GM12878 (cell line): ENCODE results near the gene MMEL1. TPM values are rescaled to one million over a fixed set of nuclear protein-coding genes. Genes with fewer than 3 reads are reported as not detected.

Source experiments
- ATAC-seq: fragments of 200-7000 bp; cut with Tn5 transposase; 3 replicates; pipeline ENCODE4 v1.9.1; 2020; ENCODE audit warnings: mild to moderate bottlenecking, moderate library complexity
- BruUV-seq: library from RNA; stranded (reverse); fragments of 400-500 nt; replicated peaks from 2 replicates; lab custom pipeline; 2021; lab: Mats Ljungman, UMichigan
- CTCF ChIA-PET: fragments of 300-600 bp; sonication (Branson Sonifier 250); formaldehyde crosslinking; extraction: SDS; loops from one replicate; lab custom pipeline; 2021; ENCODE audit warnings: inconsistent platforms; lab: Yijun Ruan, JAX
- POLR2A ChIA-PET: fragments of 350-600 bp; formaldehyde crosslinking; extraction: SDS; loops from one replicate; lab custom pipeline; 2021; ENCODE audit warnings: inconsistent platforms; lab: Charles Lee
- RAD21 ChIA-PET: fragments of 300-600 bp; sonication (Branson Sonifier 250); formaldehyde crosslinking; loops from one replicate; lab custom pipeline; 2023; ENCODE audit warnings: antibody characterized with exemption; ENCODE audit not compliant: unreplicated experiment; lab: Charles Lee
- SMC1A ChIA-PET: fragments of 300-600 bp; sonication (Branson Sonifier 250); formaldehyde crosslinking; loops from one replicate; lab custom pipeline; 2023; ENCODE audit not compliant: unreplicated experiment, uncharacterized antibody; lab: Charles Lee
- DNase-seq: peaks from one replicate; pipeline ENCODE4 v3.0.0-alpha.2; 2011; ENCODE audit warnings: low read depth, low spot score
- FAIRE-seq: peaks from 3 replicates; lab custom pipeline; 2011; peaks lifted over from hg19 to GRCh38; lab: Jason Lieb, UNC
- H2AFZ ChIP-seq: 2 replicates; pipeline ENCODE4 v1.6.0; 2011; ENCODE audit warnings: low read depth, low read length, control low read depth; ENCODE audit not compliant: control insufficient read depth
- H3K27ac ChIP-seq: 2 replicates; pipeline ENCODE4 v1.5.1; 2011; ENCODE audit warnings: control low read depth; ENCODE audit not compliant: control insufficient read depth, insufficient read depth
- H3K27me3 ChIP-seq, 2 experiments: replicated peaks in 1 of 2; 2 replicates each; pipeline versions ENCODE4 v1.6.0 to v1.6.1; 2011; ENCODE audit warnings: low read length in 1 of 2; ENCODE audit not compliant: control insufficient read depth in 2 of 2, insufficient read depth in 2 of 2
- H3K36me3 ChIP-seq, 2 experiments: 2 replicates each; pipeline ENCODE4 v1.5.1; 2011; ENCODE audit warnings: low read length in 1 of 2; ENCODE audit not compliant: control insufficient read depth in 2 of 2, insufficient read depth in 2 of 2
- H3K4me1 ChIP-seq: 2 replicates; pipeline ENCODE4 v1.6.1; 2011; ENCODE audit warnings: mild to moderate bottlenecking, low read length, moderate library complexity, mixed read lengths; ENCODE audit not compliant: control insufficient read depth, insufficient read depth
- H3K4me2 ChIP-seq: 2 replicates; pipeline ENCODE4 v1.6.0; 2011; ENCODE audit warnings: control low read depth; ENCODE audit not compliant: control insufficient read depth, insufficient read depth
- H3K4me3 ChIP-seq: fragments of 200-600 bp; sonication (generic); 2 replicates; pipeline ENCODE4 v1.5.1; 2016
- H3K79me2 ChIP-seq: 2 replicates; pipeline ENCODE4 v1.6.0; 2011; ENCODE audit warnings: low read length; ENCODE audit not compliant: control insufficient read depth, insufficient read depth
- H3K9ac ChIP-seq: 2 replicates; pipeline ENCODE4 v1.8.0; 2011; ENCODE audit warnings: low read length, control low read depth, mixed read lengths; ENCODE audit not compliant: control insufficient read depth, insufficient read depth
- H3K9me3 ChIP-seq: replicated peaks from 3 replicates; pipeline ENCODE4 v1.5.1; 2011; ENCODE audit warnings: mild to moderate bottlenecking, low read length; ENCODE audit not compliant: control insufficient read depth, insufficient read depth
- H4K20me1 ChIP-seq: 2 replicates; pipeline ENCODE4 v1.6.0; 2011; ENCODE audit not compliant: control insufficient read depth, insufficient read depth
- ATF7 ChIP-seq: fragments of 450-650 bp; IDR thresholded peaks from 2 replicates; pipeline ENCODE4 v1.6.1; 2016; ENCODE audit warnings: low read depth, mild to moderate bottlenecking
- EP300 ChIP-seq, 2 experiments: fragments of 150-350 bp in 1 of 2; IDR thresholded peaks; 2 replicates each; pipeline ENCODE4 v1.6.1; 2011 to 2012; ENCODE audit warnings: low read depth in 2 of 2, low read length in 2 of 2, borderline replicate concordance in 1 of 2, improper control_type of control experiment in 1 of 2, inconsistent platforms in 1 of 2; ENCODE audit not compliant: control insufficient read depth in 1 of 2
- HDAC2 ChIP-seq: fragments of 200-600 bp; sonication (generic); IDR thresholded peaks from 2 replicates; pipeline ENCODE4 v1.6.1; 2017
- KAT2A ChIP-seq: conservative IDR thresholded peaks from 2 replicates; pipeline ENCODE4 v1.6.1; 2011; ENCODE audit warnings: low read depth, low read length; ENCODE audit not compliant: control insufficient read depth
- KLF5 ChIP-seq: fragments of 450-650 bp; IDR thresholded peaks from 2 replicates; pipeline ENCODE4 v1.6.1; 2014; ENCODE audit warnings: mild to moderate bottlenecking; ENCODE audit not compliant: partially characterized antibody
- MYC ChIP-seq: IDR thresholded peaks from 2 replicates; pipeline ENCODE4 v1.6.1; 2011; ENCODE audit warnings: mild to moderate bottlenecking, low read length, moderate library complexity, inconsistent platforms; ENCODE audit not compliant: insufficient read depth, insufficient replicate concordance, insufficient read length, severe bottlenecking
- NFYB ChIP-seq: IDR thresholded peaks from 2 replicates; pipeline ENCODE4 v1.6.1; 2011; ENCODE audit warnings: low read depth, mild to moderate bottlenecking, low read length, improper control_type of control experiment, moderate library complexity; ENCODE audit not compliant: insufficient read depth
- RB1 ChIP-seq: fragments of 450-650 bp; formaldehyde crosslinking; IDR thresholded peaks from 2 replicates; pipeline ENCODE4 v1.6.1; 2017; ENCODE audit warnings: mild to moderate bottlenecking, borderline replicate concordance
- RELA ChIP-seq: fragments of 450-650 bp; IDR thresholded peaks from 2 replicates; pipeline ENCODE4 v1.8.0; 2014; ENCODE audit warnings: borderline replicate concordance; ENCODE audit not compliant: partially characterized antibody
- TCF12 ChIP-seq: IDR thresholded peaks from 2 replicates; pipeline ENCODE4 v1.6.1; 2011; ENCODE audit warnings: low read depth, mild to moderate bottlenecking, low read length
- USF2 ChIP-seq: IDR thresholded peaks from 2 replicates; pipeline ENCODE4 v1.6.1; 2011; ENCODE audit warnings: low read depth, low read length, improper control_type of control experiment, borderline replicate concordance
- ZNF207 ChIP-seq: fragments of 450-650 bp; IDR thresholded peaks from 2 replicates; pipeline ENCODE4 v1.6.1; 2014; ENCODE audit warnings: antibody characterized with exemption, mild to moderate bottlenecking, borderline replicate concordance
- ZNF217 ChIP-seq: fragments of 450-650 bp; IDR thresholded peaks from 2 replicates; pipeline ENCODE4 v1.6.1; 2017; ENCODE audit warnings: antibody characterized with exemption, mild to moderate bottlenecking
- ZZZ3 ChIP-seq: IDR thresholded peaks from 2 replicates; pipeline ENCODE4 v1.6.1; 2011; ENCODE audit warnings: low read depth; ENCODE audit not compliant: control insufficient read depth, insufficient read length
- WGBS: methylation state at CpG from one replicate; pipeline ENCODE4 v1.1.6; 2016; ENCODE audit warnings: low lambda C conversion rate; ENCODE audit not compliant: insufficient replicate concordance, insufficient coverage; ENCODE audit errors: missing lambda C conversion rate; 5-methylcytosine and 5-hydroxymethylcytosine counted together
- in situ Hi-C: fragments of 300-500 bp; cut with MboI; formaldehyde crosslinking; loops from 9 replicates; pipeline ENCODE4 v1.14.3; 2018; ENCODE audit warnings: mixed read lengths
- intact Hi-C: fragments of 100-400 bp; cut with micrococcal nuclease; formaldehyde crosslinking; loops from one replicate; pipeline ENCODE4 v1.14.2; 2022; ENCODE audit not compliant: unreplicated experiment
- polyA plus RNA-seq, 11 experiments: library from polyadenylated mRNA; depleted of rRNA in 4 of 11; unstranded in 6 of 11; stranded (reverse) in 5 of 11; fragments of >200 nt; fragmentation: Nextera tagmentation in 4 of 11; fragmentation: Illumina TruSeq in 1 of 11; extraction: Ambion mirVana in 4 of 11; extraction: Trizol in 1 of 11; gene quantifications; 1 replicate in 1 of 11; 2 replicates in 10 of 11; pipeline versions ENCODE4 v1.2.1 to v1.2.3, GENCODE V29; 2011 to 2016; ENCODE audit warnings: inconsistent platforms in 2 of 11, missing spikeins in 2 of 11, low read depth in 1 of 11
- total RNA-seq, 4 experiments: library from RNA; depleted of rRNA in 3 of 4; stranded (reverse); fragments of >200 nt in 3 of 4; fragmentation: Illumina TruSeq in 1 of 4; extraction: Trizol in 1 of 4; gene quantifications; 2 replicates each; pipeline versions ENCODE4 v1.2.1 to v1.2.3, GENCODE V29; 2013 to 2021
- TF ChIP-seq, protein P1 (sequence below): fragments of 450-650 bp; IDR thresholded peaks from 2 replicates; pipeline ENCODE4 v1.6.1; 2017; ENCODE audit warnings: borderline replicate concordance
- TF ChIP-seq, protein P2 (sequence below): IDR thresholded peaks from 2 replicates; pipeline ENCODE4 v1.6.1; 2012; ENCODE audit warnings: low read depth, low read length, improper control_type of control experiment

Gene MMEL1
- total and polyA plus RNA-seq, 10 of the 15 experiments (the other 5 are each of a cell fraction or from before 2014, with no cell fraction given), result 0.11 TPM; not detected in 9

- Histone ChIP-seq H4K20me1 (no peaks in the 10 kb centered on the region), H3K79me2 (peaks cover 5% of the 10 kb centered on the region), H3K4me1 (peaks cover 25% of the 10 kb centered on the region), H3K27me3 (no peaks in the 10 kb centered on the region), H3K9ac (peak overlapping the region; percentile 85), H3K4me3 (peak overlapping the region; percentile 82), H2AFZ (no peak overlapping the region), H3K9me3 (no peaks in the 10 kb centered on the region), H3K4me2 (peak overlapping the region; percentile 99), H3K27ac (peak overlapping the region; percentile 96), H3K36me3 (no peaks in the 10 kb centered on the region)
- ChIA-PET SMC1A (interaction anchor here (0.9 to 3.1 kb wide), 6 partner anchors 9 to 135 kb away, joined by 4 to 30 read pairs (median 17); partner anchors contain the start of genes PANK4, PEX10, PRXL2B and TNFRSF14), CTCF (interaction anchor here (0.9 to 4.9 kb wide), 12 partner anchors 8 to 352 kb away, joined by 3 to 37 read pairs (median 8); partner anchors contain the start of genes FAAP20, MORN1, PANK4 and PEX10), RAD21 (interaction anchor here (0.9 to 7.1 kb wide), 12 partner anchors 8 to 353 kb away, joined by 3 to 86 read pairs (median 12); partner anchors contain the start of genes FAAP20, MORN1, PANK4 and PRXL2B), POLR2A (interaction anchor here (0.6 to 4.9 kb wide), 15 partner anchors 8 to 353 kb away, joined by 3 to 62 read pairs (median 11); partner anchors contain the start of genes FAAP20, PANK4, PEX10 and PRXL2B)
- peak; percentile 71 for FAIRE-seq
- in situ Hi-C loops, result loop anchor here (5.0 kb wide), 2 partner anchors 34 to 136 kb away; partner anchors contain the start of gene PEX10
- DNase-seq, result peak; percentile 50
- ATAC-seq, result peak; percentile 47
- BruUV-seq, result no TSS peak
- intact Hi-C loops, result loop anchor here (1.0 to 10.0 kb wide), 5 partner anchors 22 to 353 kb away; partner anchors contain the start of genes FAAP20 and PANK4
- under 1% methylated on average over 17 of the region's 17 CpGs for WGBS
- 0 out of 2 replicates have a peak, but pooled peaks have one; percentile 11 for TF ChIP-seq RB1
- TF ChIP-seq, protein P1, sequence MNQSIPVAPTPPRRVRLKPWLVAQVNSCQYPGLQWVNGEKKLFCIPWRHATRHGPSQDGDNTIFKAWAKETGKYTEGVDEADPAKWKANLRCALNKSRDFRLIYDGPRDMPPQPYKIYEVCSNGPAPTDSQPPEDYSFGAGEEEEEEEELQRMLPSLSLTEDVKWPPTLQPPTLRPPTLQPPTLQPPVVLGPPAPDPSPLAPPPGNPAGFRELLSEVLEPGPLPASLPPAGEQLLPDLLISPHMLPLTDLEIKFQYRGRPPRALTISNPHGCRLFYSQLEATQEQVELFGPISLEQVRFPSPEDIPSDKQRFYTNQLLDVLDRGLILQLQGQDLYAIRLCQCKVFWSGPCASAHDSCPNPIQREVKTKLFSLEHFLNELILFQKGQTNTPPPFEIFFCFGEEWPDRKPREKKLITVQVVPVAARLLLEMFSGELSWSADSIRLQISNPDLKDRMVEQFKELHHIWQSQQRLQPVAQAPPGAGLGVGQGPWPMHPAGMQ, result no peak
- no peak for TF ChIP-seq RELA
- TF ChIP-seq ATF7, result no peak
- TF ChIP-seq, protein P2, sequence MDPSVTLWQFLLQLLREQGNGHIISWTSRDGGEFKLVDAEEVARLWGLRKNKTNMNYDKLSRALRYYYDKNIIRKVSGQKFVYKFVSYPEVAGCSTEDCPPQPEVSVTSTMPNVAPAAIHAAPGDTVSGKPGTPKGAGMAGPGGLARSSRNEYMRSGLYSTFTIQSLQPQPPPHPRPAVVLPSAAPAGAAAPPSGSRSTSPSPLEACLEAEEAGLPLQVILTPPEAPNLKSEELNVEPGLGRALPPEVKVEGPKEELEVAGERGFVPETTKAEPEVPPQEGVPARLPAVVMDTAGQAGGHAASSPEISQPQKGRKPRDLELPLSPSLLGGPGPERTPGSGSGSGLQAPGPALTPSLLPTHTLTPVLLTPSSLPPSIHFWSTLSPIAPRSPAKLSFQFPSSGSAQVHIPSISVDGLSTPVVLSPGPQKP, result no peak
- TF ChIP-seq ZZZ3, result no peak
- no peak for TF ChIP-seq NFYB
- TF ChIP-seq ZNF217, result no peak
- TF ChIP-seq USF2, result no peak
- no peak for TF ChIP-seq HDAC2
- no peak for TF ChIP-seq KLF5
- TF ChIP-seq TCF12, result 0 out of 2 replicates have a peak, but pooled peaks have one; percentile 63
- TF ChIP-seq MYC, result no peak
- no peak for TF ChIP-seq KAT2A
- peak; percentile 61; the same call in 1 of the 2 replicates for TF ChIP-seq ZNF207
- no peak for TF ChIP-seq EP300 (IDR thresholded peaks at IDR 0.05; ENCODE audit: borderline replicate concordance in 1 of 2, control insufficient read depth in 1 of 2, low read depth in 2 of 2, low read length in 2 of 2)
Measured at GRCh38 chr1:2548068-2548589, 84.7 kb downstream of the MMEL1 start.
